Breast epithelium (tissue), 4 donors: Measurements from ENCODE around the gene CAVIN4. TPM values are rescaled to one million over a fixed set of nuclear protein-coding genes. Genes with fewer than 3 reads are reported as not detected.

Source experiments
- DNase-seq, 2 donors: peaks; one replicate each; pipeline ENCODE4 v3.0.0-alpha.2; 2019; ENCODE audit warnings: low spot score in 2 of 2
- H3K27ac ChIP-seq, 2 donors: fragments of 200-600 bp; sonication (generic) in 1 of 2; one replicate each; pipeline ENCODE4 v1.5.1; 2016 to 2019; ENCODE audit warnings: mild to moderate bottlenecking in 1 of 2
- H3K27me3 ChIP-seq, 2 donors: fragments of 200-600 bp; sonication (generic) in 1 of 2; one replicate each; pipeline versions ENCODE4 v1.5.1 to v1.6.0; 2017 to 2019; ENCODE audit warnings: control low read depth in 1 of 2, mild to moderate bottlenecking in 1 of 2
- H3K36me3 ChIP-seq: fragments of 200-600 bp; one replicate; pipeline ENCODE4 v1.5.1; 2019
- H3K4me1 ChIP-seq, 2 donors: fragments of 200-600 bp; sonication (generic); one replicate each; pipeline ENCODE4 v1.5.1; 2016 to 2019; ENCODE audit warnings: control low read depth in 1 of 2
- H3K4me3 ChIP-seq, 3 donors: fragments of 200-600 bp; sonication (generic); 1 replicate in 2 of 3; 2 replicates in 1 of 3; pipeline ENCODE4 v1.5.1; 2016 to 2019; ENCODE audit warnings: mild to moderate bottlenecking in 3 of 3, moderate library complexity in 2 of 3
- H3K9me3 ChIP-seq, 2 donors: fragments of 200-600 bp; sonication (generic) in 1 of 2; one replicate each; pipeline ENCODE4 v1.5.1; 2016 to 2019; ENCODE audit warnings: control low read depth in 1 of 2
- CTCF ChIP-seq, 3 donors: fragments of 450-650 bp; IDR thresholded peaks; one replicate each; pipeline ENCODE4 v1.5.1; 2016 to 2017; ENCODE audit warnings: antibody characterized with exemption in 3 of 3, mild to moderate bottlenecking in 3 of 3, moderate library complexity in 3 of 3
- POLR2A ChIP-seq: fragments of 450-650 bp; IDR thresholded peaks from one replicate; pipeline ENCODE4 v1.6.1; 2016; ENCODE audit warnings: antibody characterized with exemption, mild to moderate bottlenecking, moderate library complexity
- POLR2AphosphoS5 ChIP-seq, 3 donors: sonication (generic); formaldehyde crosslinking; IDR thresholded peaks; one replicate each; pipeline ENCODE4 v1.6.1; 2017; ENCODE audit warnings: antibody characterized with exemption in 3 of 3
- intact Hi-C: fragments of 100-400 bp; cut with DNase I; formaldehyde crosslinking; loops from one replicate; pipeline ENCODE4 v1.15.1; 2023; ENCODE audit warnings: low total_unique reads
- total RNA-seq, 3 donors: library from RNA; depleted of rRNA; stranded (reverse); fragments of >200 nt; gene quantifications; one replicate each; pipeline ENCODE4 v1.1.0, GENCODE V29; 2016

Gene CAVIN4
- total RNA-seq, 3 donors from 2014 or later = 0.16 to 0.33 (median 0.29) TPM

GRCh38 chr9:100587375-100587774 is 9.5 kb downstream of the CAVIN4 start:
- TF ChIP-seq POLR2A = no peak
- H3K27ac ChIP-seq = no peak overlapping the region
- intact Hi-C loops = no loop called here
- H3K36me3 ChIP-seq = no peaks in the 10 kb centered on the region
- H3K9me3 ChIP-seq = no peaks in the 10 kb centered on the region
- no peak overlapping the region for H3K4me3 ChIP-seq
- no peaks in the 10 kb centered on the region for H3K27me3 ChIP-seq
- H3K4me1 ChIP-seq = no peaks in the 10 kb centered on the region
- no peak for DNase-seq

- H3K4me1 ChIP-seq = no peaks in the 10 kb centered on the region
- H3K4me3 ChIP-seq = no peak overlapping the region
- H3K27ac ChIP-seq = no peak overlapping the region
- no peak for TF ChIP-seq CTCF (IDR thresholded peaks at IDR 0.05)
- TF ChIP-seq POLR2AphosphoS5 (IDR thresholded peaks at IDR 0.05) = no peak
- TF ChIP-seq POLR2A = no peak
- H3K9me3 ChIP-seq = no peaks in the 10 kb centered on the region
- intact Hi-C loops = no loop called here
- H3K27me3 ChIP-seq = no peaks in the 10 kb centered on the region
- no peak for DNase-seq
- H3K36me3 ChIP-seq = no peaks in the 10 kb centered on the region
Measured at GRCh38 chr9:100589582-100589981, 11.7 kb downstream of the CAVIN4 start.

GRCh38 chr9:100590481-100590880 is 12.6 kb downstream of the CAVIN4 start:
- DNase-seq = no peak
- Histone ChIP-seq H3K36me3 (no peaks in the 10 kb centered on the region), H3K4me3 (no peak overlapping the region), H3K4me1 (no peaks in the 10 kb centered on the region), H3K9me3 (no peaks in the 10 kb centered on the region), H3K27me3 (no peaks in the 10 kb centered on the region), H3K27ac (no peak overlapping the region)
- TF ChIP-seq CTCF (IDR thresholded peaks at IDR 0.05) (no peak), POLR2AphosphoS5 (IDR thresholded peaks at IDR 0.05) (no peak), POLR2A (no peak)
- intact Hi-C loops = no loop called here

- no peaks in the 10 kb centered on the region for H3K36me3 ChIP-seq
- no peaks in the 10 kb centered on the region for H3K4me1 ChIP-seq
- no peaks in the 10 kb centered on the region for H3K9me3 ChIP-seq
- intact Hi-C loops = no loop called here
- DNase-seq = no peak
- TF ChIP-seq POLR2AphosphoS5 (IDR thresholded peaks at IDR 0.05) (no peak), CTCF (IDR thresholded peaks at IDR 0.05) (no peak)
- H3K27ac ChIP-seq = no peak overlapping the region
- no peak overlapping the region for H3K4me3 ChIP-seq
- H3K27me3 ChIP-seq = no peaks in the 10 kb centered on the region
Measured at GRCh38 chr9:100591139-100591538, 13.3 kb downstream of the CAVIN4 start.

DNA sequence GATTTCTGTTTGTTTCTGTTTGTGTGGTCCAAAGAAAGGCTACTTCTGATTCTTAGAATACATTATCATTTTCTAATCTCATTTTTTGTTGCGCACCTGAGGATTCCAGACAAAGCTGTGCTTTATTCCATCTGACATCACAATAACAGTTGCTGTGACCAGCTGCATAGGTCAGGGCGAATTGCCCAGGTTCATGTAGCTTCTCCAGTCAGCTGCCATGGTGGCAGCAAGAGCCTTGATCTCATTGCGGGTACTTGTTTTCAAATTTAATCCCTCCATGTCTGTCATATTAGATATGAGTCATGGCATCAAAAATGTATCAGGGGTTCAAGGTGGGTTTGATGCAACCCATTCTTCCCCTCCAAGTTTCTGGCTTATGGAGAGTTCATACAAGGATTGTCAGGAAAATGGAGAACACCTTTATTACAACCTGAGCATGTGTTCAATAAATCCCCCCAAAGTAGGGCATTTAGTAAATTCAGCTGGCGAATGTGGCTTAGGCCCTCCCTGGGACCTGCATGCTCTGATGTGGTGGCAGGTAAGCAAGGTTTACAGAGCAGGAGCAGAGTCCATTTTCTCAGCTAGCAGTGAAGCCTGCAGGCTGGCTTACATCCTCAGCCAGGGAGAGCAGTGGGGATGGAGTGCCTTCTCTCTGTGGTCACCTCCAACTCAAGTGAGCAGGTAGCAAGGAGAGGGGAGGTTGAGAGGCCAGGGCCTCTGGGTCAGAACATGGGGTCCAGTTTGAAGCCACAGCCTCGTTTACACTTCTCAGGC is 13.9 kb downstream of the CAVIN4 start:
- Histone ChIP-seq H3K36me3 (no peaks in the 10 kb centered on the region), H3K27me3 (no peaks in the 10 kb centered on the region), H3K4me3 (no peak overlapping the region), H3K27ac (no peak overlapping the region), H3K9me3 (no peaks in the 10 kb centered on the region), H3K4me1 (no peaks in the 10 kb centered on the region)
- no peak for DNase-seq
- TF ChIP-seq POLR2A (no peak), POLR2AphosphoS5 (IDR thresholded peaks at IDR 0.05) (no peak), CTCF (IDR thresholded peaks at IDR 0.05) (no peak)
- intact Hi-C loops = no loop called here
